Thyroid gland (tissue), 4 donors: ENCODE data around the gene MYH4.

Source experiments
- POLR2A ChIP-seq, 2 donors: fragments of 450-650 bp; IDR thresholded peaks; one replicate each; pipeline ENCODE4 v1.6.1; 2017; ENCODE audit warnings: antibody characterized with exemption in 2 of 2, mild to moderate bottlenecking in 2 of 2, moderate library complexity in 1 of 2
- TF ChIP-seq, protein P1 (sequence below), 6 experiments: fragments of 200-600 bp in 3 of 6; fragments of 450-650 bp in 3 of 6; sonication (generic) in 3 of 6; IDR thresholded peaks; one replicate each; pipeline ENCODE4 v1.5.1; 2016 to 2019; ENCODE audit warnings: antibody characterized with exemption in 6 of 6, mild to moderate bottlenecking in 2 of 6, inconsistent platforms in 1 of 6, moderate library complexity in 1 of 6

DNA sequence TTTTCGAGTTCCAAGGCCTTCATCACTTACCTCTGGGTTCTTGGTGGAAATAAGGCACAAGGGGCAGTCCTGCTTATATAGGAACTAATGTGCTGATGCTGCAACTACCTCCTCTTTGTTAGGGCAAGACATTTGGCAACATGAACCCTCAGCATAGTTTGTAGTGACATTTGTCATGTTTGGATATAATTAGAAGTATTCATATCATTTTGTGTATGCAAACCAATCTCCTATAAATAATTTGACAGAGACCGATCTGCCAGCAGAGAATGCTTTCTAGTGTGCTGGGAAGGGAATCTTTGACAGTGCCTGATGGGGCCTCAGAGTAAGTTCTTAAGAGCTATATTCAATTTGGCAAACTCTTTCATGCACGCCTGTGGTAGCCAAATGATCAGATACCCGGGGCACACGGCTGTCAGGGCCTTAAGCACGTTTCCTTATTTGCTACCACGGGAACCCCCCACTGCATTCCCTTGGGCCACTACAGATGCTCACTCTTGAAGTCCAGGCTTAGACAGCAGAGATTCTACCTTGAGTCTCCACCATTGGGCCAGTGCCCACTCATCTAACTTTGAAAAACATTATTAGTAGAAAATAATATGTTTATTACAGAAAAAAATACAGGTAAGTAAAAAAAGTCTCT lies 47.3 kb downstream of the MYH4 start, which contains the start of gene MYH8:
- TF ChIP-seq, protein P1, sequence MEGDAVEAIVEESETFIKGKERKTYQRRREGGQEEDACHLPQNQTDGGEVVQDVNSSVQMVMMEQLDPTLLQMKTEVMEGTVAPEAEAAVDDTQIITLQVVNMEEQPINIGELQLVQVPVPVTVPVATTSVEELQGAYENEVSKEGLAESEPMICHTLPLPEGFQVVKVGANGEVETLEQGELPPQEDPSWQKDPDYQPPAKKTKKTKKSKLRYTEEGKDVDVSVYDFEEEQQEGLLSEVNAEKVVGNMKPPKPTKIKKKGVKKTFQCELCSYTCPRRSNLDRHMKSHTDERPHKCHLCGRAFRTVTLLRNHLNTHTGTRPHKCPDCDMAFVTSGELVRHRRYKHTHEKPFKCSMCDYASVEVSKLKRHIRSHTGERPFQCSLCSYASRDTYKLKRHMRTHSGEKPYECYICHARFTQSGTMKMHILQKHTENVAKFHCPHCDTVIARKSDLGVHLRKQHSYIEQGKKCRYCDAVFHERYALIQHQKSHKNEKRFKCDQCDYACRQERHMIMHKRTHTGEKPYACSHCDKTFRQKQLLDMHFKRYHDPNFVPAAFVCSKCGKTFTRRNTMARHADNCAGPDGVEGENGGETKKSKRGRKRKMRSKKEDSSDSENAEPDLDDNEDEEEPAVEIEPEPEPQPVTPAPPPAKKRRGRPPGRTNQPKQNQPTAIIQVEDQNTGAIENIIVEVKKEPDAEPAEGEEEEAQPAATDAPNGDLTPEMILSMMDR (IDR thresholded peaks at IDR 0.05): no peak
- no peak for TF ChIP-seq POLR2A (IDR thresholded peaks at IDR 0.05)
